HG02885 (cell line): Measurements from ENCODE around the gene CDKN1A.

ENCODE experiments used
- ATAC-seq: cut with Tn5 transposase; IDR thresholded peaks from one replicate; pipeline ENCODE4 v1.9.1; 2021; ENCODE audit warnings: mild to moderate bottlenecking; ENCODE audit not compliant: unreplicated experiment, poor library complexity

Gene CDKN1A

DNA sequence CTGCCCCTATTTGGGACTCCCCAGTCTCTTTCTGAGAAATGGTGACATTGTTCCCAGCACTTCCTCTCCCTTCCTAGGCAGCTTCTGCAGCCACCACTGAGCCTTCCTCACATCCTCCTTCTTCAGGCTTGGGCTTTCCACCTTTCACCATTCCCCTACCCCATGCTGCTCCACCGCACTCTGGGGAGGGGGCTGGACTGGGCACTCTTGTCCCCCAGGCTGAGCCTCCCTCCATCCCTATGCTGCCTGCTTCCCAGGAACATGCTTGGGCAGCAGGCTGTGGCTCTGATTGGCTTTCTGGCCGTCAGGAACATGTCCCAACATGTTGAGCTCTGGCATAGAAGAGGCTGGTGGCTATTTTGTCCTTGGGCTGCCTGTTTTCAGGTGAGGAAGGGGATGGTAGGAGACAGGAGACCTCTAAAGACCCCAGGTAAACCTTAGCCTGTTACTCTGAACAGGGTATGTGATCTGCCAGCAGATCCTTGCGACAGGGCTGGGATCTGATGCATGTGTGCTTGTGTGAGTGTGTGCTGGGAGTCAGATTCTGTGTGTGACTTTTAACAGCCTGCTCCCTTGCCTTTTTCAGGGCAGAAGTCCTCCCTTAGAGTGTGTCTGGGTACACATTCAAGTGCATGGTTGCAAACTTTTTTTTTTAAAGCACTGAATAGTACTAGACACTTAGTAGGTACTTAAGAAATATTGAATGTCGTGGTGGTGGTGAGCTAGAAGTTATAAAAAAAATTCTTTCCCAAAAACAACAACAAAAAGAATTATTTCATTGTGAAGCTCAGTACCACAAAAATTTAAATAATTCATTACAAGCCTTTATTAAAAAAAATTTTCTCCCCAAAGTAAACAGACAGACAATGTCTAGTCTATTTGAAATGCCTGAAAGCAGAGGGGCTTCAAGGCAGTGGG lies 2.1 kb upstream of the CDKN1A start:
- no peak for ATAC-seq

DNA sequence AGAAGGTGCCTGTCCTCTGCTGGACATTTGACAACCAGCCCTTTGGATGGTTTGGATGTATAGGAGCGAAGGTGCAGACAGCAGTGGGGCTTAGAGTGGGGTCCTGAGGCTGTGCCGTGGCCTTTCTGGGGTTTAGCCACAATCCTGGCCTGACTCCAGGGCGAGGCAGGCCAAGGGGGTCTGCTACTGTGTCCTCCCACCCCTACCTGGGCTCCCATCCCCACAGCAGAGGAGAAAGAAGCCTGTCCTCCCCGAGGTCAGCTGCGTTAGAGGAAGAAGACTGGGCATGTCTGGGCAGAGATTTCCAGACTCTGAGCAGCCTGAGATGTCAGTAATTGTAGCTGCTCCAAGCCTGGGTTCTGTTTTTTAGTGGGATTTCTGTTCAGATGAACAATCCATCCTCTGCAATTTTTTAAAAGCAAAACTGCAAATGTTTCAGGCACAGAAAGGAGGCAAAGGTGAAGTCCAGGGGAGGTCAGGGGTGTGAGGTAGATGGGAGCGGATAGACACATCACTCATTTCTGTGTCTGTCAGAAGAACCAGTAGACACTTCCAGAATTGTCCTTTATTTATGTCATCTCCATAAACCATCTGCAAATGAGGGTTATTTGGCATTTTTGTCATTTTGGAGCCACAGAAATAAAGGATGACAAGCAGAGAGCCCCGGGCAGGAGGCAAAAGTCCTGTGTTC lies 1.3 kb upstream of the CDKN1A start:
- ATAC-seq: no peak

DNA sequence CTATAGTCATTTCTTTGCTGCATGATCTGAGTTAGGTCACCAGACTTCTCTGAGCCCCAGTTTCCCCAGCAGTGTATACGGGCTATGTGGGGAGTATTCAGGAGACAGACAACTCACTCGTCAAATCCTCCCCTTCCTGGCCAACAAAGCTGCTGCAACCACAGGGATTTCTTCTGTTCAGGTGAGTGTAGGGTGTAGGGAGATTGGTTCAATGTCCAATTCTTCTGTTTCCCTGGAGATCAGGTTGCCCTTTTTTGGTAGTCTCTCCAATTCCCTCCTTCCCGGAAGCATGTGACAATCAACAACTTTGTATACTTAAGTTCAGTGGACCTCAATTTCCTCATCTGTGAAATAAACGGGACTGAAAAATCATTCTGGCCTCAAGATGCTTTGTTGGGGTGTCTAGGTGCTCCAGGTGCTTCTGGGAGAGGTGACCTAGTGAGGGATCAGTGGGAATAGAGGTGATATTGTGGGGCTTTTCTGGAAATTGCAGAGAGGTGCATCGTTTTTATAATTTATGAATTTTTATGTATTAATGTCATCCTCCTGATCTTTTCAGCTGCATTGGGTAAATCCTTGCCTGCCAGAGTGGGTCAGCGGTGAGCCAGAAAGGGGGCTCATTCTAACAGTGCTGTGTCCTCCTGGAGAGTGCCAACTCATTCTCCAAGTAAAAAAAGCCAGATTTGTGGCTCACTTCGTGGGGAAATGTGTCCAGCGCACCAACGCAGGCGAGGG lies 594 bp upstream of the CDKN1A start:
- ATAC-seq: no peak

- no peak for ATAC-seq
Measured at GRCh38 chr6:36679043-36679833, 724 bp downstream of the CDKN1A start.

- ATAC-seq: no peak
Measured at GRCh38 chr6:36682328-36683144, 4.0 kb downstream of the CDKN1A start.

DNA sequence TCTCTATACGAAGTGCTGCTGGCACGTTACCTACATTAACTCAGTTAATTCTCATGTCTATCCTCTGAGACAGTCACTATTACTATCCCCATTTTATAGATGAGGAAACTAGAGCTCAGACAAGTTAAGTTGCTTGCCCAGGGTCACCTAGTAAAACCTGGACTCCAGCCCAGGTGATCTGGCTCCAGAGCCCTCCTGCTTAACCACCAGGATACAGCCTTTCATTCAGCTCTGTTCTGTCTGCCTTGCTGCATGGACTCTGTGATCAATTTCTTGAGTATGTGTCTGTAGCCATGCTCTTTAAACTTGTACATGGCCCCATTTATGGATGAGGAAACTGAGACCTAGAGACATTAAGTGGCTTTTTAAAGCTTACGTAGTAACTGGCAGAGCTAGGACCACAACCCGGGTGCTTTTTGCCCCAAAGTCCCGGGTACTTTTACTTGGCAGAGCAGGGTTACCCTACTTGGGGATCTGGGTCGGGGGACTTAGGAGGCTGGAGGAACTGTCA lies 4.7 kb downstream of the CDKN1A start:
- ATAC-seq: no peak

GRCh38 chr6:36683656-36684446 lies 5.3 kb downstream of the CDKN1A start:
- no peak for ATAC-seq

GRCh38 chr6:36684447-36684812 lies 5.9 kb downstream of the CDKN1A start:
- no peak for ATAC-seq

DNA sequence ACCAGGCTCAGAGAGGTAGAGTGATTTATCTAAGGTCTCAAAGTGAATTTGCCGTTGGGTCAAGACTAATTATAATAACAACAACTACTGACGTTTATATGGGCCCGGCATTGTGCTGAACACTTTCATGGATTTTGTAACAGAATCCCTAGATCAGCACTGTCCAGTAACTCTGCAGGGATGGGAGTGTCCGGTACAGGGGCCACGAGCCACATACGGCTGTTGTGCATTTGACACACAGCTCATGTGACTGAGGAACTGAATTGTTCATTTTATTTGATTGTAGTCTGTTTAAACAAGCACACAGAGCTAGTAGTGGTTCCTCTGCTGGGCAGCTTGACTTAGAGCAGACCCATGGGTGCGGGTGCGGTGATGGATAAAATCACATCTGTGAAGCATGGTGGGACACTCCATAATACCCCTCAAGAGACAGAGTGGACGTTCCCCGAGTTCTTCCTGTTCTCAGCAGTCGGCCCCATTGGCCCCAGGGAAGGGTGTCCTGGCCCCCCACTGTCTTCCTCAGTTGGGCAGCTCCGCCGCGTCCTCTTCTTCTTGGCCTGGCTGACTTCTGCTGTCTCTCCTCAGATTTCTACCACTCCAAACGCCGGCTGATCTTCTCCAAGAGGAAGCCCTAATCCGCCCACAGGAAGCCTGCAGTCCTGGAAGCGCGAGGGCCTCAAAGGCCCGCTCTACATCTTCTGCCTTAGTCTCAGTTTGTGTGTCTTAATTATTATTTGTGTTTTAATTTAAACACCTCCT lies 6.8 kb downstream of the CDKN1A start:
- no peak for ATAC-seq

DNA sequence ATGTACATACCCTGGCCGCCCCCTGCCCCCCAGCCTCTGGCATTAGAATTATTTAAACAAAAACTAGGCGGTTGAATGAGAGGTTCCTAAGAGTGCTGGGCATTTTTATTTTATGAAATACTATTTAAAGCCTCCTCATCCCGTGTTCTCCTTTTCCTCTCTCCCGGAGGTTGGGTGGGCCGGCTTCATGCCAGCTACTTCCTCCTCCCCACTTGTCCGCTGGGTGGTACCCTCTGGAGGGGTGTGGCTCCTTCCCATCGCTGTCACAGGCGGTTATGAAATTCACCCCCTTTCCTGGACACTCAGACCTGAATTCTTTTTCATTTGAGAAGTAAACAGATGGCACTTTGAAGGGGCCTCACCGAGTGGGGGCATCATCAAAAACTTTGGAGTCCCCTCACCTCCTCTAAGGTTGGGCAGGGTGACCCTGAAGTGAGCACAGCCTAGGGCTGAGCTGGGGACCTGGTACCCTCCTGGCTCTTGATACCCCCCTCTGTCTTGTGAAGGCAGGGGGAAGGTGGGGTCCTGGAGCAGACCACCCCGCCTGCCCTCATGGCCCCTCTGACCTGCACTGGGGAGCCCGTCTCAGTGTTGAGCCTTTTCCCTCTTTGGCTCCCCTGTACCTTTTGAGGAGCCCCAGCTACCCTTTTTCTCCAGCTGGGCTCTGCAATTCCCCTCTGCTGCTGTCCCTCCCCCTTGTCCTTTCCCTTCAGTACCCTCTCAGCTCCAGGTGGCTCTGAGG lies 7.6 kb downstream of the CDKN1A start:
- ATAC-seq: no peak

GRCh38 chr6:36686668-36687513 lies 8.4 kb downstream of the CDKN1A start:
- ATAC-seq: no peak

DNA sequence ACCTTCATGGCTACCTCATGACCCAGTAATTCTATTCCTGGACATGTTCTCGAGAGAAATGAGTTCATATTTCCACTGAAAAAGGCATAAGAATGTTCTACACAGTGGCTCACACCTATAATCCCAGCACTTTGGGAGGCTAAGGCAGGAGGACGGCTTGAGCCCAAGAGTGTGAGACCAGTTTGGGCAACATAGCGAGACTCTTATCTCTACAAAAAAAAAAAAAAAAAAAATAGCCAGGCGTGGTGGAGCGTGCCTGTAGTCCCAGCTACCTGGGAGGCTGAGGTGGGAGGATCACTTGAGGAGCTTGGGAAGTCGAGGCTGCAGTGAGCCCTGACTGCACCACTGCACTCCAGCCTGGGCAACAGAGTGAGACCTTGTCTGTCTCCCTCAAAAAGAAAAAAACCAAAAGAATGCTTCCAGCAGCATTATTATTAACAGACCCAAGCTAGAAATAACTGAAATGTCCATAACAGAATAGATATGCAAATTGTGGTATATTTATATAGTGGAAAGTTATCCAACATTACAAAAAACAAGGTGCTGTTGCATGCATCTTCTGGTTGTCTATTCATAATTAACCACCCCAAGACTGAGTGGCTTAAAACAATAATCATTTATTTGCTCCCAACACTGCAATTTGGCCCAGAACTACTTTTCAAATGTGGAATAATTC lies 9.7 kb downstream of the CDKN1A start:
- no peak for ATAC-seq

DNA sequence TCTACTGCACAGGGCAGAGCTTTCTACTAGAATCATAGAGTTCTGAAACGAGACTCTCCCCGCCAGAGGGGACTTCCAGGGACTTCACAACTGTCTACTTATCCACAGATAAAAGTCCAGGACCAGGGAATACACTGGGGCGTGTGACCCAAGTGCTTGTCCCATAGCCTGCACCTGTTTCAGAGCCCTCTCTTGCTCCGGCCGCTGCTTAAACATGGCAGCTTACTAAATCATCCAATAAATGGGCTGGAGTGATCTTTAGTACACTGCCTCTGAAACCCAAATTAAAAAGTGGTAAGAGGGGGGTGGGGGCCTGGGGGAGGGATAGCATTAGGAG lies 10.2 kb downstream of the CDKN1A start:
- no peak for ATAC-seq

DNA sequence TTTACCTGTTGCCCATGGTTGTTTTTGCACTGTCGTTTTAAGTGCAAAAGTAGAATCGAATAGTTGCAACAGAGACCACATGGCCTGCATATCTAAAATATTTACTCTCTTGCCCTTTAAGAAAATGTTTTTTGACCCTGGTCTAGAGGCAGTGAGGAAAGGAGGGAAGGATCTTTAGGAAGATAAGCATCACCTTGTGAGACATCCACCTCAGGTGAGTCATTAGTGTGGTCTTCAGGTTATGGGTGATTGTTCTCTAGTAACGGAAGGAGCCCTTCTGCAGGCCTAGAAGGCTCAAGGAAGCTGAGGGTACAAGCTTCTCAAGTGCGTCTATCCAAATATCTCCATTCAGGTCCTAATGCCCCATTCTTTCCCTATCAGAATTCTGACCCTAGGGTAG lies 12.5 kb downstream of the CDKN1A start:
- no peak for ATAC-seq

DNA sequence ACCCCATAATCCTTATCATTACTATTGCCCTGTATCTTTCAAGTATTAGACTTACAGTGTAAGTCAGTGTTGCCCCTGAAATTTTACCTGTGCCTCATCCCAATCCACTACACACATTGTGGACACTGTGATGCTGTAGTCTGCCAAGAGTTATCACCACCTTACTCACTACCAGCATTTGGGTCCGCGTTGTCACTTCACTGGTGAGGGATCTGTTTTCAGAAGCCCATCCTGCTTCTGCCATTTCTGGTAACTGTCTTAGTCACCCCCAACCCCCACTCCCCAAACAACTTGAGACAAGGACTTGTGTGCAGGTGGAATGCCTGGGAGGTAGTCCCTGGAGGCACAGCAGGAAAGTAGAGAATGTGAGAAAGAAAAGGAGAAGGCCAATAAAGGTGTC lies 13.1 kb downstream of the CDKN1A start:
- ATAC-seq: no peak

- ATAC-seq: peak; percentile 82
Measured at GRCh38 chr6:36692220-36692619, 13.7 kb downstream of the CDKN1A start.
